HG03095 (cell line): ENCODE data around the gene RAB7B.

ENCODE experiments used
- ATAC-seq: cut with Tn5 transposase; IDR thresholded peaks from one replicate; pipeline ENCODE4 v1.9.1; 2021; ENCODE audit warnings: moderate library complexity; ENCODE audit not compliant: unreplicated experiment

Gene RAB7B

DNA sequence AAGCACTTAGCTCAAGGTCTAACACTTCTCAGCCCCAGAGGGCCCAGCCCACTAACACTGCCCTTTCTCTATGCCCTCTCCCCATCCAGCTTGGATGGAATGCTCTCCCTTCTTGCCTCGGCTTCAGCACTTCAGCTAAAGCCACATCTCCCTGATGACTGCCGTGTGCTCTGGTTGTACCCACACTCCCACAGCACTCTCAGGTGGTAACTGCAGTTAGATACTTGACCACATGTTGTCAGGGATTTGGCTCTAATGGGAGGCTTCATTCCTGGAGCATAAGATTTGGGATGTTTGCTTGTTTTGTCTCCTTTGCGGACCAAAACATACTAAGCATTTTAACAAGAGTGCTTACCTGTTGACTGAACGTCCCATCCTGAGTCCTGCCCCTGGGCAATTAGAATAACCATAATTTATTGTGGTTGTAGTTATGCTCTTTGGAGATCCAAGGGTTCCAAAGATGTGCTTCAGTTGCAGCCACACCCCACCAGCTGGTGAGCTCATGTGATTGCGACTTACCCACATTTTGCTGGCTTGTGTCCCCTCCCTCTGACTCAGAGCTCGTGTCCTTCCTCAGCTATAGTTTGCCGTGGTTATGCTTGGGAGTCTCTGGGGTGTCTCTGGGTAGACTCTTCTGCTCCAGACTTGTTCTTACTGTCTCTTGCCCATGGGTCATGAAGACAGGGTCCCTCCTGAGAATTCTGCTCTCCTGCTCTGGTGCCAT is 52.2 kb downstream of the RAB7B start:
- no peak for ATAC-seq

DNA sequence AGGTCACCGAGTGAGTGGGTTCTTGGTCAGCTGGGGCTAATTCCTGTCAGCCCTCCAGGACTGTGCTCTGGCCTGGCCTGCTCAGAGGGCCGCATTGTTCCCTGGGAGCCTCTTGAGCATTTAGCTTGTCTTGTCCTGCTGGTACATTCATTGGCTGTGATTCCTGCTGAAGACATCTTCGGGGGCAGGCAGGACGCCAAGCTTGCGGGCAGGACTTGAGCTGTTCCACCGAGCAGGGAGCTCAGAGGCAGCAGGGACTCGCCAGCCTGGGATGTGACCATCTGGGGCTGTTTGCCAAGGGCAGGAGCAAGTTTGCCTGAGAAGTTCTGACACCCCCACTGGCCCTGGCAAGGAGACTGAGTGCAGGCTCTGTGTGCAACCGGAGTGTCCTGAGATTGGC is 52.9 kb downstream of the RAB7B start:
- ATAC-seq: no peak

DNA sequence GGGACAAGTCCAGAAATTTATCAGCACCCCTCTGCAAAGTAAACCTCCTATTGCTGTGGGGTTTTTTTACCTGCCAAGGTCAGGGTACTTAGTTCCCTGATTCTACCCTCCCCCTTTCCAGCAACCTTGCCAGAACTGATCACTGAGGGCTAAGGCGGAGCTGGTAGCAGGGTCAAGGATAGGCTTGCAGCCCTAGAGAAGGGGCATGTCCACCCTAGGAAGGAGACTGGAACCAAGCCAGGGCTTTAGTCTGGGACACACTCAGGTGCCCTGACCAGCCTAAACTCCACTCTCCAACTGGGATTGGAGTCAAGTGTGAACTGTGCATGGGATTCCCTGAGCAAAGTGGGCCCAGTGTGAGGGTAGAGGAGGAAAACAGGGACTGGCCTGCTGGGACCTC is 53.4 kb downstream of the RAB7B start:
- no peak for ATAC-seq

DNA sequence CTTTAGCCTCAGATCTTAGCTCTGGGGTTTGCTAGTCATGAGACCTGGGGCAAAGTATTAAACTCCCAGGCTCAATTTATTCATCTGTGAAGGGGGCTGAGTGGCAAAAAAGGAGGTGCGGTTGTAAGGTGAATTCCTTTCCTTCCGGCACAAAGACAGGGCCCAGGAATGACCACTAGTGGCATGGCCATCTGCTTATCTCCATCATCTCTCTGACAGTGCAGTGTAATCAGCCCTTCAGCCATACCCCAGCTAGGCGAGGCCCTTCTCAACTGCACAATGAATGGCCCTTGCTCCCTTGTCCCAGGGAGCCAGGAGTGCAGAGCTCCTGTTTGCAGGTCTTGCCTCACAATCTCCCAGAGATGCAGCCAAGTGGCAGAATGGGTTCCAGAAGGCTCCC is 54.3 kb downstream of the RAB7B start:
- ATAC-seq: no peak

DNA sequence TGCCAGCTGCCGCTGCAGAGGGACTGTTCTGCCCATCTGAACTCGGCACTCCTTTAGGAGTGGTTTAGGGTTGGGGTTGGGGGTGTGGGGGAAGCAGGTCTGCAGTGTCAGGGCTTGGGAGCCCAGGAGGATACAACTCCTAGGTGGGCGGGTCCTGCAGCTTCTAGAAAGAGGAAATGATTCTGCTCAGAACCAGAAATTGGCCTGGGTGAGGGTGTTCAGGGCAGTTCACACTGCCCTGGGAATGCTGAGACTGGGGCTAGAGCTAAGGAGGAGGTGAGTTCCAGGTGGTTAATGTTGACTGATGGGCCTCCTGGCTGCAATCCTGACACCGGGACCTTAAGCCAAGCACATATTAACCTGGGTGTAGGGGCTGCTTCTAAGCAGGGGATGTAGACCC is 55.2 kb downstream of the RAB7B start:
- ATAC-seq: no peak

DNA sequence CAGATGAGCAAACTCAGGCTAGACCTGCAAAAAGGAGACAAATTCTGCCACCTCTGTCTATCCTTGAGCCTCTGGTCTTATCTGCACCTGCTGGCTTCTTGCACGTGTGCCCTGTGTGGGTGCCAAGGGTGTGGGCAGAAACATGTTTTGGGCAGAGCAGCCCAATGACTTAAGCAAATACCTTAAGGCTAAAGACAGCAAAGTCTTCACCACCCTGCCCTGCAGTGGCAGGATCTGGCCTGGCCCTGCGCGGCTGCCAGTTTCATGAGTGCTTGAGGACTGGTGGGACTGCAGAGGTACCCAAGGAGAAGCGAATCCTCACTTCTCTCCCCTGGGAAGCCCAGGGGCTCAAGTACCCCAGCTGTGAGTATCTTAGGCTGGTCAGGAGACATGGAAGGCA is 56.2 kb downstream of the RAB7B start:
- no peak for ATAC-seq

DNA sequence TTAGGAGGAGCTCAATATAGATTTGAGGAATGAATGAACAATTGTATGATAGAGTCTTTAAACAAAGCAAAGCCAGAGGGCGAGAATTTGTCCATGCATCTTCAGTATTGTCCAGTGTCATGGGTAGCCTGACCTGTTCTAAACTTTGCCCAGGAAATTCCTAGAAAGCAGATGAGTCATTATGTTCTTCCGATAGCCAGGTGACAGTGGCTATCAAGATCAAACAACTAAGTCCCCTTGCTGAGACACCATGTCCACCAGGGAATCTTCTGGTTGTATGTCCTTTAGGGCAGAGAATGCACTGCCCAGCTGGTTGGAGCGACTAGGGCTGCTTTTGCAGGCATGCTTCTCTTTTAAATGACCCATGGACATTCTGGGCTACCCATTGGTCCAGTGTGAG is 58.1 kb downstream of the RAB7B start:
- ATAC-seq: no peak

DNA sequence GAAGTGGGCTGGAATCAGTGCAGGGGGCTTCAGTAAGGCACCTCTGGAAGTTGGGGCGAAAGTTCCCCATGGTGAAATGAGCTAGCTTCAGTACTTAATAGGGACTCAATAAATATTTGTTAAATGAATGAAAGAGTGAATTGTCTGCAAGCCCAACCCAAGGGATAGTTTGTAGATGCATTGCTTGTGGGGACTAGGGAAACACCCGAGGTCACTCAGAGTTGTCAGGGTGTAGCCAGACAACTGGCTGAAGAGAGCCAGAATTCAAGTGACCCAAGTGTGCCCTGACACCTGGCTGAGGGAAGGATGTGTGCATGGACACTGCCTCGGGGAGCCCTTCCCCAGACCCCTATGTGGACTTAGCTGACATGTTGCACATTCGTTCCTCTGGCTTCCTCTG is 58.7 kb downstream of the RAB7B start:
- ATAC-seq: no peak

DNA sequence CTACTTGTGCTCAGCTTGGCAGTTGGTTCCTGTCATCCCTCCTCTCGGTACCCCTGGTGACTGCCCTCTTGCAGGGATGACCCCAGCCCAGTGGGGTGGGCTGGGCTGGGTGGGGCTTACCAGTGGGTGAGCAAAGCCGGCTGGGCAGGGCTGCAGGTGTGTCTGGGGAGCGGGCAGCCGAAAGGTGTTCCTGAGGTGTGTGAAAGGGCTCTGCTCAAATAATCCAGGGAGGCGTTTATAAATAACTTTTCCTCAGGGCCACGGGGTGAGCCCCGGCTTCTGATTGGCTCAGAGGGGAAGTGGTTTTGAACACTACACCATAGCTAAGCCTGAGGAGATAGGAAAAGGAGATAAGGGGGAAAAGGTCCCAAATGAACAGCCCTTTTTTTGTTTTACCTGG is 60.0 kb downstream of the RAB7B start, which contains the start of gene SLC26A9:
Gene SLC26A9, minus strand, starts transcription at position 212 of the 400 bp plus-strand sequence. CDS start 7,636 bp downstream, outside the sequence.
- ATAC-seq: no peak

DNA sequence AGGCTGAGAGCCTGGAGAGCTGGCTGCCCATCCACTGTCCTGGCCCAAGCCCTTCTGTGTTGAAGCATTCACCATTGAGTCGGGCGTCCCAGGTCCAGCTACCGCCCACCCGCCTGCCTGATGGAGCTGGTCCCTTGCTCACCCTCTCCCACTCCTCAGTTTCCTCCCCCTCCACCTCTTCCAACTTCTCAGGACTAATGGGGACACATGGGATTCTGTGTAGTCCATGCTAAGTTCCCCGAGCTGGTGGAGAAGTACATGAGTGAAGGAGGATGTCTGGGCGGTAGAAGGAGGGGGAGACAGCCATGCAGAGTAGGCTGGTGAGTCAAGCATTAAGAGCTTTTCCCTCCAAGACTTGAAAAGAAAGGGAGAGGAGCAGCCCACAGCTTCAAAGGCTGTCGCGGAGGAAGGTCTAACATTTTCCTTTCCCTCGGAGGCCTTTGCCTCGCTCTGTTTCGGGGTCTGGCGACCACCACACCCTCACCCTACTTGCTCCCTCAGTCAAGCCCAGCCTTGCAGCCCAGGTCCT is 60.5 kb downstream of the RAB7B start:
- ATAC-seq: no peak

DNA sequence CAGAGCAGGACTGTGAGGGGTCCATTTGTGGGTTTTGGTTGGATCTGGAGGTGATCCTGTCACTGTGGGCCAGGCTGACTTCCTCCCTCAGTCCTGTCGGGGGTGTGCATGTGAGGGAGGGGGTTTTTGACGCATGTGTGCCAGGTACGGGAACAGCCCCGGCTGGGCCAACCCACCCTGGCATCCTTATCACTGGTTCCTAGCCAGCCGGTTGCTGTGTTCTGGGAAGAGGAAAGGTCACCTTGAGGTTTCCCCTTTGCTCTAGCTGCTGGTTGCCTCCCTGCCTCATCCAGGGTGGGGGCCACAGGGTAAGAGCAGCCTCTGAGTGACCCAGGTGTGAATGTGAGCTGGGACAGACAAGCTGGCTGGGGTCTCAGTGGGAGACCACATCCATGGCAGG is 62.5 kb downstream of the RAB7B start:
- ATAC-seq: no peak

DNA sequence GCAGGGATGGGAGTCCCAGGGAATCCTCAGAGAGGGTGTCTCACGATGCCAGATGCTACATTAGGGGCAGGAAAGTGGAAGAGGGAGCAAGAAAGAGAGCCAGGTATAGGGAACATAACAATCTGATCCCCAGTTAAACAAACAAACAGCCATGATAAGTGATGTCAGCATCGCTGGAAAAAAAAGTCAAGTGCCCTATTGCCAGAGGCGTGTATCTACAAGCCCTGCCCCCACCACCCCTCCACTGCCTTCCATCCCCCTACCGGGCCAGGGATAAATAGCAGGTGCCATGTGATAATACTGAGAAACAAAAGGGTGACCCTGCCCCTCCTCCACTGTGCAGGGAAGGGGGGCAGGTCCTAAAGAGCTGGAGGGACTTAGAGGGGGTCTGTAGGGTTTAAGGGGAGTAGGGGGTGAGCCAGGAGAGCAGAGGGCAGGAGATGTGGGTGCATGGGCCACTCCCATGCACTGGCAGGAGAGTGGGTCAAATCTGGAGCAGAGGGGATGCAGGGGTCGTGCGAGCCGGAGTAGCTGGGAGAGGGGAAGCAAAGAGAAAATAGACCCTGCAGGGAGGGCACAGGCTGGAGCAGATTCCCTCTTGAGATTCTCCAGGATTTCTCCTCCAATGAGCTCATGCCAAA is 63.4 kb downstream of the RAB7B start:
- ATAC-seq: no peak

DNA sequence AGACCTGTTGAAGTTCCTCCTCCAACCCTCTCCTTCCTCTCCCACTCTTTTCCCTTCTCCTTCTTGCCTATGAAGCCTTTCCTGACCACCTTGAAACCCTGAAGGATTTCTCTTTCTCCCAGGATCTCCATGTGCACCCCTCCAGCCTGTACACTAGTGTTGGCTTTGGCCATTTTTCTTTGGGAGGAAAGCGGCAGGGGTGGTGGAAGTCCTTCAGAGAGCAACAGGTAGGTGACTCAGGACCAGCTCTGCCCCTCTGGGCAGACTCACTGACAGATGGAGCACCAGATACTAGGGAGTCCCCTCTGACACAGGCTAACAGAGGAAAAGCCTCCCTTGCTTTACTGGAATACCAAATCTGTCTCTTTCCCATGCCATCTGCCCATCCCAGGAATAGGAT is 64.5 kb downstream of the RAB7B start:
- no peak for ATAC-seq

DNA sequence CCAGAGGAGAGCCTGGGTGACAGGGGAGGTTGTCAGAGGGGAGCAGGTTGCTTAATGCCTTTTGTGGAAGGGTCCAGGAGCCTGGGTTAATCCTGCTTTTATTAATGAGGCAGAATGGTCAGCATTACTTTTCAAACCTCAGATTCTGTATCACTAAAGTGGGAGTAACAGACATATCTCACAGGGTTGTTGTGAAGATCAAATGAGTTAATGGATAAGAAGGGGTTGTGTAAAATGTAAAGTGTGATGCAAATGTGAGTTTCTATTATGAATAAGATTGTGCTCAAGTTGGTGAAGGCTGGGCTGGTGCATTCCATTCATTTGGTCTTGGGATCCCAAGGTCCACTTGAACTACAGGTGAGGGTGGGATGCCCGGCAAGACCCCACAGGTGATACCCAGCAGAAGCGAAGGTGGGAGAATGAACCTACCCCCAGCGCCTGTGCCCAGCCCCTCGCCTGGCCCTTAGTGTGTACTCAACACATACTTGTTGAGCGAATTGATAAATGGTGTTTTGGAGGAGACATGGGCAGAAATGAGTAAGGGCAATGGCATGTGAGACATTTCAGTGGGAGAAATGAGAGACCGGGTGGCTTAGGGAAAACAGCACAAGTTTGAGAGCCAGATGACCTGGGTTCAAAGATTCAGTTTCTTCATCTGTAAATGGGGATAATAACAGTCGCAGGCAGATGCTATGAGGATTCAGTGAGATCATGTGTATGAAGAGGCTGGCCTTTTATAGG is 66.2 kb downstream of the RAB7B start:
- ATAC-seq: no peak

DNA sequence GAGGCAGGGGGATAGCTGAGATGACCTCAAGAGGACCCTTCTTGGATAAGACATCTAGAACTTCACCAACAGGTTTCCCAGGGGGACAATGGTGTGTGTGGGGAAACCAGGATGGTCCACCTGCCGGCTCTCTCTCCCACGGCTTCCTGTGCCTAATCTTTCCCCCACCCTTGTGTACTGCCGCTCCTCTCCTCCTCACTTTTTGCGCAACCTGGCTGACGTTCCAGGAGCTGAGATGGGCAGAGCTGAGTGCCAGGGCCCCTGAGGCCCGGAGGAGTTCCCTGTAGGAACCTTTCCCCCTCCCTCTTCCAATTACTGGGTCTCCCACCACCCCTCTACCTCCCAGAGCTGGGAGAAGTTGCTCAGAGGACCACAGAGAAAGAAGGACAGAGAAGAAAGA is 66.9 kb downstream of the RAB7B start:
- no peak for ATAC-seq

DNA sequence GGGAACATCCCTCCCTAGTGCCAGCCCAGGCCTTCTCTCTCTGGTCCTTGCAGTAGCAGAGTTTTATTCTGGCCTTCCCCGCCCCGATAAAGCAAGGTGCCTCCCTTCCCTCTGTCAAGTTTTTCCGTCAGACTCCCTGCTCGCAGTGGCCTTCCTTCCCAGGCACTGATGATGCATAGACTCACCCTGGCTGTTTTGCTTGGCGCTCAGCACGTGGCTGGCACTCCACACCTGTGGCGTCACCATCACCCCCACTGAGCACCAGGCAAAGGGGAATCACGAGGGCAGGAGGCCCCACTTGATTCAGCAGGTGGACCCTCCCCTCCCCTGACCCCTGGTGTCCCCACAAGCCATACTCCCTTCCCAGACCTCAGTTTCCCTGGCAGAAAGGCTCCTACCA is 67.3 kb downstream of the RAB7B start:
- no peak for ATAC-seq

DNA sequence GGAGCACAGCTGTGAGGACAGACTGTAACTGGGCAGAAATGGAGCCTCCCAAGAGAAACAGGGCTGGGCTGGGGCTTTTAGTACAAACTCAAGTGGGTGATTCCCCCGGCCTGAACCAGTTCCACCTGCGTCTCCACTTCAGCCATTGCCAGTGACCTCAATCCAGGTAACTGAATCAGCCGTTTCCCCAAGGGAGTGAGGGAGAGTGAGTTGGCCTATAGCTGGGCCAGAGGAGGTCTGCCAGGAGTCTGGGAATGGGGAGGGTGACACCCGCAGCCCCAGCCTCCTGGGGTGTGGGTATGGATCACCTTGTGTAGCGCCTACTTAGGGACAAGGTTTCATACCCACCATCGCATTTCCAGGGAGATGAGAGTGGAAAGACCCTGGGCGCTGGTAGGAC is 68.4 kb downstream of the RAB7B start:
- no peak for ATAC-seq

DNA sequence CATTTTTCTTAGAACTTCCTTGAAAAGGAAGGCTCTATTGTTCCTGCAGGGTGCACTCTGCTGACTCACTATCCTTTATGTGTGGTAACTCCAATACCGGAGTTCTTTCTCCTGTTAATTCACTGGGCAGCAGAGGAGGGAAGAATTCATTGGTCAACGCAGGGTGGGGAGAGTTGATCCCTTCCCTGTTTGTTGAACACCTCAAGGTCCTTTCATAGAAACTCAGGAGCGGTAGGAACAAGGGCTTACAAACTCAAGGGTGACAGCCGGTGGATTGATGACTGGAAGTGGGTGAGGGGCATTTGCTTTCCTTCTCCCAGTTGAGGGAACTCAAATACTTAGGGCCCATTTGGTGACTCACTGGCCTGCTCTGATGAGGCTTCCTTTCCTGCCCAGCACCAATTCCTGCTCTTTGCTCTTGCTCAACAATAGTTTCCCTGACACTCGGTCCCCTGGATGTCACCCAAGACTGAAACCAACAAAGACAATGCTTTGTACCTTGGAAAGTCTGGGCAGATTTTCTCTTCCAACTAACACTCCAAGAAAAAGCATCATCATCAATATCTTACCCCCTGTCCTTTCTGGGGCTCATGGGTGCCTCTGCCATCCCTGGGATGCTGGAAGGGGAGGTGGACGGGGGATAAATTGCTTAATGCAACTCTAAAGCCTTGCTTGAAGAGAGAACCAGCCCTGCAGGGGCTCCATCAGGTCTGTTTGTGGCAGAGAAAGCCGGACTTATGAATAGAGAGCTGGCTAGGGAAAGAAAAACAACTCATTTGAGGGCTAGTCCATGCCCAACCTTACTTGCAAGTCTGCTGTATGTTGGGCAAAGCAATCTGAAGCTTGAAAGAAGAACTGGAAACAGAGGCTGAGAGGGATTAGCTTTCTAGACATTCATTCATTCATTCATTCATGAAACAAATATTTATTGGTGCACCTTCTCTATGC is 69.2 kb downstream of the RAB7B start:
- ATAC-seq: no peak

DNA sequence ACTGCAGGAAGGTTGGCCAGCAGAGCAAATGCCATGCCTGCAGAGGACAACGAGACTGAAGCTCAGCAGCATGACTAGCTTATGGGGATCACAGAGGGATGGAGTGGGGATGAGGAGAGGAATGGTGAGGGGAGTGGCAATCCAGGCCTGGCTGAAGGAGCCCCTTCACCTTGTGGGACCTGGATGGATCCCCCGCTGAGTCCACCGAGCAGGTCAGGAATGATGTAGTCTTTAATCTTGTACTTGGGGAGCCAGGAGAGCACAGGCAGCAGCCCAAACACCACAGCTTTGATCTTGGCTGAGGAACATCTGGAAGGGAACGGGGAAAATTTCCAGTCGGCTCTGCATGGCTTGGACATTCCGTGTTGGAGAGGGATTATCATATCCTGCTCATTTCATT is 70.4 kb downstream of the RAB7B start:
- ATAC-seq: no peak

DNA sequence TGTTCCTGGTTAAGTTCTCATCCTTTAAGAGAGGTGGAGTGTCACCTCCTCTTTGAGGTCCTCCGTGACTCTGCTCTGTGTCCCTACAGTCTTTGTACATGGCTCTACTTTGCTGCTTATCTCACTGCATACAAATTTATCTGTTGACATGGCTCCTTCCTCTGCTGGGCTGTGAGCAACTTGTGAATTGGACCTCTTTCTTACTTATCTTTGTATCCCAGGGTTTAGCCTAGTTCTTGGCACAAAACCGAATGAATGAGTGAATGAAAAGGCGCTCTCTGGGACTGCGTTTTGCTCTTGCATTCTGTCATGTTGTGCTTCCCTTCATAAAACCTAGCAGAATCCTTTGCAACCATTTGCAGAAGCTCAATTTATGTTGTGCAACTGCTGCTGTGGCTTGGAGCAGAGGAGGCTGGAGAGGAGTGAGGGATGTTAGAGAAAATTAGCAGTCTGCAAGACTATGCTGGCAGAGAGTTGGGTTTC is 72.4 kb downstream of the RAB7B start:
- ATAC-seq: no peak

DNA sequence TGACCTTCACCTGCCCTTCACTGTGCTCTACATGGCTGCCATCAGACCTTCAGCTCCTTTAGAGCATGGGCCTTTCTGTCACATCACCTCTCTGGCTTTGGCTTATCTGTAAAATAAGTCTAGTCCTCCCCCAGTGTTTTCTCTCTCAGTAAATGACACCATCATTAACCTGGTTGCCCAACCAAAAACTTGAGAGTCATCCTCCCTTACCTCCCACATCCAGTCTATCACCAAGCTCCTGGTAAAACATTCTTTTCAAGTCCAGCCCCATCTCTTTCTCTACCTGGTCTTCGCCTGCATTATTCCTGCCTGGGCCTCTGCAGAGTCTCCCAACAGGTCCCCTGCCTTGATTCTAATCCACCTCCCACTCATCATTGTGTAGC is 73.0 kb downstream of the RAB7B start:
- no peak for ATAC-seq
